HG02798 (cell line): ENCODE data around the gene SP100.
"Not testable (repeated sequence)": the region's sequence is repeated elsewhere in the genome, so short reads cannot be mapped to it uniquely, and the experiment has no call there.

Source experiments
- ATAC-seq: cut with Tn5 transposase; IDR thresholded peaks from one replicate; pipeline ENCODE4 v1.9.1; 2021; ENCODE audit warnings: mild to moderate bottlenecking; ENCODE audit not compliant: unreplicated experiment, poor library complexity

The SP100 gene

DNA sequence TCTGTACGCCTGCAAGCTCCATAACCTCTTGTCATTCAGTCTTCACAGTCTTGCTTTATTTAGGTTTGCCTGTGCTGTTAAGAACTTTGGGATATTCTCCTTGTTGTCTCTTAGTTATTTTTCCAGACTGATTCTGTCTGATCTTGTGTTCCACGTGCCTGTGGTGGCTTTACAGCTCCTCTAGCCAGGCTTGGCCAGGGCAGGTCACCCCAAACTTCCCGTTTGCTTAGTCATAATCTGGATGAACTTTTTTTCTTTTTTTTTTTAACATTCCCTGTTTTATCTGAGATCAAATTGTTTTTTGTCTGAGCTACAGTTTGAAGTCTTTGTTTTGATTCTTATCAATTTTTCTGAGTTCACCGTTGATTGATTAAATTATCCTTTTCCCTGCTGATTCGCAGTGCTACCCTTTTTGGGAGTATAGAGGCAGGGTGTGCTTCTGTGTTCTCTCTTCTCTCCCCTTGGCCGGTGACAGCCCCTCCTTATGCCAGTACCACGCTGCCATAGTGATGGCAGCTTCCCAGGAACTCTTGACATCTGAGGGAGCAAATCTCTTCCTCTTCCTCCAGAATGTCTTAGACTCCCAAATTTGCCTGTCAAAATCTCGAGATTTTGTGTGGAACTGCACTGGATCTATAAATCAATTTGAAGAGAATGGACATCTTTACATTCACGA lies 2.5 kb downstream of the SP100 start:
- no peak for ATAC-seq

DNA sequence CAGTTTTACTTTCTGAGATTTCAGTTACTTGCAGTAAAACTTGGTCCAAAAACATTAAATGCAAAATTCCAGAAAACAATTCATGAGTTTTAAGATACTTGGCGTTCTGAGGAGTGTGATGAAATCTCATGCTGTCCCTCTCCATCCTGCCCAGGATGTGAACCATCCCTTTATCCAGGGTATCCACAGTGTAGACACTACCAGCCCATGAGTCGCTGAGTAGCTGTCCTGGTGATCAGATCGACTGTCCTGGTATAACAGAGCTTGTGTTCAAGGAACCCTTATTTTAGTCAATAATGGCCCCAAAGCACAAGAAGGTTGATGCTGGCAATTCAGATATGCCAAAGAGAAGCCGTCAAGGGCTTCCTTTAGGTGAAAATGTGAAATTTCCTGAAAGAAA lies 3.2 kb downstream of the SP100 start:
- no peak for ATAC-seq

DNA sequence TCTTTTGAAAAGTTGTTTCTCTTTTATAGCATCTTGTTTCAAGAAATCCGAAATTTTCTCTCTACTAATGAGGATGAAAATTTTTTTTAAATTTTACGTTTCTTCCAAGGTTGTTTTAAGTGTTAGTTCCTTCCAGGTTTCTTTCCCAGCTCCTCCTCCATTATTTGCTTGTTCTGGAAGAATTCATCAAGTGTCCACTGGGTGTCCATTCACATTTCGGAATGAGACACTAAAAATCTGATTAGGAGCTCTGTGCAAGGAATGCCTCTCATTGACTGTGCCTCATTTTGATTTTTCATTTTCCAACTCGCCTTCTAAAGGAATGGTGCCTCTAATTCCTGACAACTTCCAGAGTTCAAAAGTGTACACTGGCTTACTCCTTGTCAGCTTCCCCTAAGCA lies 6.1 kb downstream of the SP100 start:
- ATAC-seq, result no peak

DNA sequence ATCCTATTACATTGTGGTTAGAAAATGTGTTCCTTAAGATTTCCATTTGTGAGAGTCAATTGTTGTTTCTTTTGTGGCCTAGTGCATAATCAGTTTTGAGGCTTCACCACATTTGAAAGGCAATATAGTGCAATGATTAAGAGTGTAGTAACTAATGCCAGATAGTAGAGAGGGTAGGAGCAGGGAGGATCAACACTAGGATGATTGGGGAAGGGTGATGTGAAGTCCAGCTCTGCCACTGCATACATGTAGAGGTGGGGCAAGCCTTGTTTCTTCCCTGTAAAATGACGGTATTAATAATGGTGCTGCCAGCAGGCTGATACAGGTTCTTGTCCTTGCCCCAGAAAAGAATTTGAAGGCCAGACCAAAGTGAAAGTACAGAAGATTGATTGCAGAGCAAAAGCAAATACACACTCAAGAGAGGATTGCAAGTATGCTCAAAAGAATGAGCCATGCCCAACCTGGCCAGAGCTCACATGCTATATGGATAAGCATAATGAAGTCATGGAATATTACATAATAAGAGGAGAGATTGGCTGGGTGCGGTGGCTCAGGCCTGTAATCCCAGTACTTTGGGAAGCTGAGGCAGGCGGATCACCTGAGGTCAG lies 8.0 kb downstream of the SP100 start:
- no peak for ATAC-seq

DNA sequence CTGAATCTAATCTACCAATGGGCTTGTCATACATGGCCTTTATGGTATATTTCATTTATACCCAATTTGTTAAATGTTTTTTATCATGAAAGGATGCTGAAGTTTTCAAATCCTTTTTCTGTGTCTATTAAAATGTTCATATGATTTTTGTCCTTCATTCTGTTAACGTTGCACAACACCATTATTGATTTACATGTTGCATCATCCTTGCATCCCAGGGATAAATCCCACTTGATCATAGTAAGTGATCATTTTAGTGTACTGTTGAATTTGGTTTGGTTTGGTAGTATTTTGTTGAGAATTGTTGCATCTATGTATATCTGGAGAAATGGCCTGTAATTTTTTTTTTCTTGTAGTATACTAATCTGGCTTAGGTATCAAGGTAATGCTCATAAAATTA lies 9.4 kb downstream of the SP100 start:
- no peak for ATAC-seq

DNA sequence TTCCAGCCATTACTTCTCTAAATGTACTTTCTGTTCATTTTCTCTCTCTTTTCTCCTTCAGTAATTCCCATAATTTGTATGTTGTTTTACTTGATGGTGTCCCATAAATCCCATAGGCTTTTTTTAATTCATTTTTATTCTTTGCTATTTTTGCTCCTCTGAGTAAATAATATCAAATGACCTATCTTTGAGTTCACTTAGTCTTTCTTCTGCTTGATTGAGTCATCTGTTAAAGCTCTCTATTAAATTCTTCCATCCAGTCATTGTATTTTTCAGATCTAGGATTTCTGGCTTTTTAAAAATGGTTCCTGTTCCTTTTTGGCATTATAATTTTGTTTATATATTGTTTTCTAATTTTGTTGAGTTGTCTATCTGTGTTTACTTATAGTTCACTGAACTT lies 13.5 kb downstream of the SP100 start:
- ATAC-seq, result no peak

DNA sequence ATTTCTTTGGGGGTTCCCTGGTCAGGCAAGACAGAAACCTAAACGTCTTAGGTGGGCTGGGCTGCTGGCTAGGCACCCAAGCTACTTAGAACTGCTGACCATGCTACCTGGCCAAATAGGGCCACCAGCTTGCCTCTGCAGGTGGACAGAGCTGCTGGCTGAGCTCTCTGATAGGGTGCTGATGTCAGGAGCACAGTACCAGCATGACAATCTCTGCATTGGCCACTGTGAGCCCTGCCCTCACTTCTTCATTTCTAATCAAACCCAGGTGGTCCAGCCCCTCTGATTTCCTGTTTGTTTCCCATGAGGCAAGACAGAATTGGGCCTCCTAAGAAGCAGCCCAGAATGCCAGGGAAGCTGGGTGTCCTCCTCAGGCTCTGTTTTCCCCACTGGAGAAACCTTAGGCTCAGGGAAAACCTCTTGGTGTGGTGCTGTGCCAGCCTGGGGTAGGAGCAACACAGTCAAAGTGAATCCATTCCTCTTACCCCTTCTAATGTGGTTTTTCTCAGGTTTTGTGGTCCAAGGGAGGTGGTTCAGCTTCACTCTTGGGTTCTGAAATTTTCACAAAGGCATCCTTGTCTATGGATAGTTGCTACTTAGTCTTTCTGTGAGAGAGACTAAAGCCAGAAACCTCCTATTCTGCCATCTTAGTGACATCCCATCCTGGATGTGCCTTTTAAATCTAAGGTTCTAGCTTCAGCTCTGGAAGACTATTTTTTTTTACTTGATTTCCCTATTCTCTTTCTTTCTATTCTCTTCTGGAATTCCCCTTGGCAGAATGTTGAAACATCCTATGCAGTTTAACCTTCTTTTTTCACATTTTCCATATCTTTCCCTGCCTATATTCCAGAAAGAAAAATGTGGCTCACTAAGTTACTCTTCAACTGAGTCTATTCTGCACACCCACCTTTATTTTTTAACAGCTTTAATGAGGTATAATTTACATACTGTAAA lies 15.2 kb downstream of the SP100 start:
- ATAC-seq, result no peak

DNA sequence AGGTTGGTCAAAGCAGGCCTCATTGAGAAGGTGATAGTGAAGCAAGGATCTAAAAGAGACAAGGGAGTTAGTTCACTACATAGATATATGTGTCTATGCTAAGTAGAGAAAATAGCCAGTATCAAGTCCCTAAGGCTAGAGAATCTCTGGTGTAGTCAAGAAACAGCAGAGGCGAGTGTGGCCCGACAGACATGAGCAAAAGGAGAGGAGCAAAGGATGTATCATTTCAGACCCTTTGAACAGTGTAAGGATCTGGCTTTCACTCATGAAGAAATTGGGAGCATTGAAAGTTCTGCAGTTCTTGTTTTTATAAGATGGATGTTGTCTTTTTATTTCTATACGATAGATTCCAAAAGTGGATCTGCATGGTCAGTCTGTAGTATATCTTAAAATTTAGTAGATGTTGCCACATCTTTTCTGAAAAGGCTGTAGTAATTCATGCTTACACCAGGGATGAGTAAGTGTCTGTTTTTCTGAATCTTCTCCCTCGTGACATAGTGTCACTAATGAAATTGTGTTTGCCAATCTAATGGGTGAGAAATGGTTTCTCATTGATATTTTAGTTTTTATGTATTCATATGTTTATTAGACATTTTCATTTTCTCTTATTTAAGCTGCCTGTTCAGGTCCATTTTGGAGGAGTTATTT lies 18.8 kb downstream of the SP100 start:
- ATAC-seq, result no peak

DNA sequence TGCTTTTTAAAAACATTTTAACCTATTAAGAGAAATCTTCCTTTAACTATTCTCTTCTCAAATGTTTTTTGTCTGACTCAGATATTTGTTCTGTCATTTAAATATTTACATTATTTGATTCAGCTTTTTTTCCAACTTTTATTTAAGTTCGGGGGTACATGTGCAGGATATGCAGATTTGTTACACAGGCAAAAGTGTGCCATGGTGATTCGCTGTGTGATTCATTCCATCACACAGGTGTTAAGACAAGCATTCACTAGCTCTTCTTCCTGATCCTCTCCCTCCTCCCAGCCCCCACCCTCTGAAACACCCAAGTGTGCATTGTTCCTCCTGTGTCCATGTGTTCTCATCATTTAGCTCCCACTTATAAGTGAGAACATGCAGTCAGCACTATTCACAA lies 19.4 kb downstream of the SP100 start:
- no peak for ATAC-seq

DNA sequence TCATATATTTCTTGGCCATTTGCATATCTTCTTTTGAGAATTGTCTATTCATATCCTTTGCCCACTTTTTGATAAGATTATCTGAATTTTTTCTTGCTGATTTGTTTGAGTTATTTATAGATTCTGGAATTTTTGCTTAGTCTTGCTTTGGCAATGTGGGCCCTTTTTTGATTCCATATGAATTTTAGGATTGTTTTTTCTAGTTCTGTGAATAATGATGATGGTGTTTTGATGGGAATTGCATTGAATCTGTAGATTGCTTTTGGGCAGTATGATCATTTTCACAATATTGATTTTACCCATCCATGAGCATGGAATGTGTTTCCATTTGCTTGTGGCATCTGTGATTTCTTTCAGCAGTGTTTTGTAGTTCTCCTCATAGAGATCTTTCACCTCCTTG lies 23.1 kb downstream of the SP100 start:
- ATAC-seq, result not testable (repeated sequence)

DNA sequence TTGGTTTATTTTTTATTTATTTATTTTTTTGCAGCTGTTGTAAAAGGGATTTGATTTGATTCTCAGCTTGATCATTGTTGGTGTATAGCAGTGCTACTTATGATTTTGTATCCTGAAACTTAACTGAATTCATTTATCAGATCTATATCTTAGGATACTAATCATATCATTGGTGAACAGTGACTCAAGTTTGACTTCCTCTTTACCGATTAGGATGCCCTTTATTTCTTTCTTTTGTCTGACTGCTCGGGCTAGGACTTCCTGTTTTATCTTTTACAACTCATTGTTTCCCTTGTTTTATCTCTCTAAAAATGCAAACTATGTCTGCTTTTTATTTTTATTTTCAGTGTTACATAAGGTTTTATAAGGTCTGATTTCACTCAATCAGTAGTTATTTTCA lies 23.6 kb downstream of the SP100 start:
- ATAC-seq, result peak; percentile 42

DNA sequence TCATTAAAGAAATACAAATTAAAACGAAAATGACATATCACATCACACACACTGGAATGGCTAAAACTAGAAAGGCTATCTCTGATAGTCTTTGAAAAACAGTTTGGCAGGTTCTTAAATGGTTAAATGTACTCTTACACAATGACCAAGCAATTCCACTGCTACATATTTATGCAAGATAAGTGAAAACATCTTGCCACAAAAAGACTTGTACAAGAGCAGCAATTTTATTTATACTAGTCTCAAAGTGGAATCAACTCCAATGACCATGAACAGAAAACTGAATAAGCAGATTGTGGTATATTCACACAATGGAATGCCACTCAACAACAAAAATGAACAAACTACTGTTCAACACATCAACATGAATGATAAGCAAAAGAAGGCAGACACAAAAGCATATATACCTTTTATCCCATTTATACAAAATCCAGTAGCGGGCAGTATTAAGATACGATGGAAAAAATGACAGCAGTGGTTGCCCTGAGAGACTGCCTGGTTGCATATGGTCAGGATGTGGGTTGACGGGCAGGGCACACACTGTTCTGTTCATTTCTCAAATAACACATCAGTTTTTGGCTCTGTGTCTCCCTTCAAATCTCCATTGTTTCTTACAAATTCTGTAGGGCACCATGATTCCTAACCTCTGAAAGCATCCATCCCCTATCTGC lies 25.4 kb downstream of the SP100 start:
- peak; percentile 64 for ATAC-seq

DNA sequence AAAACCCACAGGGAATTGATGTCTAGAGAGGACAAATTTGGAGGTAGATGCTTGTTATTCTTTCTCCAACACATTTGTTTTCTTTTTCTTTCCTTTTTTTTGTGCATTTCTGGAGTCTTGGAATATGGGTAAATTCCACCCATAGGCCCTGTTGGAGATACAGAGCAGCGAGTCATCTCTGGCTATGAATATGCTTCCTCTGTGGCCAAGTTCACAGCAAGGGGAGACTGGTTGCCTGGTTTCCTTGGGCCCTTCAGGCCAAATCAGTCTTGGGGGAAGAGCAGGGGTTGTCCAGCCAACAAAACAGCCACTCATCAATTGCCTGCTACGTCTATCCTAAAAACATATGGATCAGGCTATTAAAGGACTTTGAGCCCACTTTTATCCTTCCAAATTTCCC lies 27.5 kb downstream of the SP100 start:
- ATAC-seq, result no peak

DNA sequence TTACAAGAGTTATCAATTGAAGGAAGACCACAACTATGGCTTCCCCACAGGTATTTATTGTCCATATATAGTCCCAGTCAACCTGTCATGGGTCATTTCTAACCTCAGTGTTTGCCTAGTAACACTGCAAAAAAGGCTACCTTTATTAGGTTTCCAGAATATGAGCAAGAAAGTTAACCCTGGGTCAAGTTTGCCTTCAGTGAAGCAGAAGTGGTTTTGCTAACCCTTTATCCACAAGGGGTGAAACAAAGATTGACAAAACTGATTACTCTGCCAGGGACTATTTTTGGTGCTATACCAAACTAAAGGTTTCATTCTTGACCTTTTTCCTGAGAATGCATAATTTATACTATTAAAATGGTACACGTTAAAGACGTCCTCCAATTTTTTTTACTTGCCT lies 28.8 kb downstream of the SP100 start:
- ATAC-seq, result no peak

DNA sequence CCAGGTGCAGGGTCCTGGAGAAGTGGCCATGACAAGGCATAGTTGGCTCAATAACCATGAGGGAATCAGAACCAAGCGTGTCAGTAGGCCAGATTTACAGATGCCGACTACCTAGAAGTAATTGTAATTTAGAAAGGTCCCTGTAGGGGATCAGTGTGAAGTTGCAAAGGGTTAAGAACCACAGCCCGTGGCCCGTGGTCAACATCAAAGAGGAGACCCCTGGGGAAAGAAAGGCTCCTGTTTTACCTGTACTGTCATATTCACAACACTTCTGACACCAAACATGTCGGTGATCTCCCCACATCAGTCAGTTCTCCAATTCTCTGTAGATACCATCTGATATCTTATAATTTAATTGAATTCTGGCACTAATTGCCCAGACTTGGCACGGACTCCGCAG lies 31.0 kb downstream of the SP100 start:
- ATAC-seq, result no peak

DNA sequence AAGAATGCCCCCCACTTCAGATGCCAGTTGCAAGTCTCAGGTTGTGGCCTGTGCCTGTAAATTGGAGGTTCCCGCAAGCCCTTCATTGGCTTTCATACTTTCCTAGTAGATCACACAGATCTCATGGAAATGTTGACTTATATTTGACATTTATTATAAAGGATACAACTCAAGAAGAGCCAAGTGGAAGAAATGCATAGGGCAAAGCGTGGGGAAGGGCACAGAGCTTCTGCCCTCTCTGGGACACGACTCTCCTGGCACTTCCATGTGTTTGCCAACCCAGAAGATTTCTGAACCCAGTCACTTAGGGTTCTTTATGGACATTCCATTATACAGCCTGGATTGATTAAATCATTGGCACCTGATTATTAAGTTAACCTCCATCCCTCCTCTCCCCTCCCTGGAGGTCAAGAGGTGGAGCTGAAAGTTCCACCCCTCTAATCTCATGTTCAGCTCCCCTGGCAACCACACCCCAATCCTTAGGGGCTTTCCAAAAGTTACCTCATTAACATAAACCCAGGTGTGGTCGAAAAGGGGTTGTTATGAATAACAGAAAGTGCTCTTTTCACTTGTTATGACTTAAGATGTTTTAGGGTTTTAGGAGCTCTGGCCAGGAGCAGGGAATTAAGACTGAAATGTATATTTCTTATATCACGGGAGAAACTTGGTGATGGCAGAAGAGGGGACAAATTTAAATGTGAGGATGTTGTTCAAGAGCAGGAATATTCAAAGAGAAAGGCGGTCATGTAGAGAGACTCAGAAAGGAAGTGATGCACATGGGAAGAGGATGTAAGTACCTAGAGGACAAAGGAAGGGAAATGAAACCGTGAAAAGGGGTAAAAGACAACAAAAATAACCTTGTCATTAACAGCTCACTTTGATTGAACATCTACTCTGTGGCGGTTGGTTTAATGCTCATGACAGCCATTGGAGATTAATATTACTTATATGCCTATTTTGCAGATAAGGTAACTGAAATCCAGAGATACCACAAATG lies 31.8 kb downstream of the SP100 start:
- ATAC-seq, result peak; percentile 84

DNA sequence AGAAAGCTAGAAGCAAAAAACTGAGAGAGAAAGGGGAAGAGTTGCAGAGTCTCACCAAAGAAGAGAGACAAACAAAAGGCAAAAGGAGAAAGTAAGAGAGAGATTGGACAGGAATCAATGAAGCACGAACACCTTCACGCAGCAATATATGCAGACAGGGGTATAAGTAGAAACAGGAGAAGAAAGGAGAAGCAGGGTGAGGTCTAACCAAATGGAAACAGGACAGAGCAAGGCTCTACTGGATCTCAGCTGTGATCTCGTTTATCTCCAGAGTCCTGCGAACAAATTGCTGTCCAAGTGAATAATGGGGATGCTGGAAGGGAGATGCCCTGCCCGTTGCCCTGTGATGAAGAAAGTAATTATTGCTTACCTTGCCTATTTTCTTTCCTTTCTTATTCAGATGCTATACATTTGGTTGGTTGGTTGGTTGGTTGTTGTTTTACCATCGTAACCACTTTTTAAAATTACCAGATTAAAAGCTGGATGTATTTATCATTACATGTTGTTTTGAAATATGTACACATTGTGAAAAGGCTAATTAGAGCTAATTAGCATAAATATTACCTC lies 34.0 kb downstream of the SP100 start:
- no peak for ATAC-seq

DNA sequence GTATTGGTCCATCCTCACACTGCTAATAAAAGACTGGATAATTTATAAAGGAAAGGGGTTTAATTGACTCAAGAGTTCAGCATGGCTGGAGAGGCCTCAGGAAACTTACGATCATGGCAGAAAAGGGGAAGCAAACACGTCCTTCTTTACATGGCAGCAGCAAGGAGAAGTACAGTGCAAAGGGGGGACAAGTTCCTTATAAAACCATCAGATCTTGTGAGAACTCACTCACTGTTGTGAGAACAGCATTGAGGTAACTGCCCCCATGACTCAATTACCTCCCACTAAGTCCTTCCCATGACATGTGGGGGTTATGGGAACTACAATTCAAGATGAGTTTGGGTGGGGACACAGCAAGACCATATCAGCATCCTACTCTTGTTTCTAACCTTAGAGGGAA lies 37.0 kb downstream of the SP100 start:
- no peak for ATAC-seq
